Uterus (tissue), 4 donors: Measurements from ENCODE around the gene GPR55. TPM values are rescaled to one million over a fixed set of nuclear protein-coding genes. Genes with fewer than 3 reads are reported as not detected.
A peak's percentile ranks its signal among the peaks of the same experiment; 100 is the strongest.
"Not testable (repeated sequence)": the region's sequence is repeated elsewhere in the genome, so short reads cannot be mapped to it uniquely, and the experiment has no call there.

ENCODE experiments used
- DNase-seq, 2 donors: peaks; one replicate each; pipeline ENCODE4 v3.0.0-alpha.2; 2019 to 2020
- H3K27ac ChIP-seq, 2 donors: fragments of 200-600 bp; sonication (generic); 1 replicate in 1 of 2; 2 replicates in 1 of 2; pipeline ENCODE4 v1.5.1; 2016 to 2018
- H3K27me3 ChIP-seq, 2 donors: fragments of 200-600 bp; sonication (generic); one replicate each; pipeline ENCODE4 v1.5.1; 2018 to 2019; ENCODE audit warnings: control low read depth in 1 of 2
- H3K36me3 ChIP-seq, 2 donors: fragments of 200-600 bp; sonication (generic); one replicate each; pipeline ENCODE4 v1.5.1; 2019; ENCODE audit warnings: control low read depth in 1 of 2
- H3K4me1 ChIP-seq, 2 donors: fragments of 200-600 bp; sonication (generic); one replicate each; pipeline ENCODE4 v1.5.1; 2018 to 2019; ENCODE audit warnings: control low read depth in 1 of 2
- H3K4me3 ChIP-seq, 2 donors: fragments of 200-600 bp; sonication (generic); 1 replicate in 1 of 2; 2 replicates in 1 of 2; pipeline ENCODE4 v1.5.1; 2018 to 2019; ENCODE audit warnings: mild to moderate bottlenecking in 1 of 2
- H3K9me3 ChIP-seq, 2 donors: fragments of 200-600 bp; sonication (generic); one replicate each; pipeline ENCODE4 v1.5.1; 2019; ENCODE audit warnings: control low read depth in 1 of 2
- CTCF ChIP-seq, 4 experiments: fragments of 200-600 bp in 2 of 4; fragments of 450-650 bp in 2 of 4; sonication (generic) in 2 of 4; IDR thresholded peaks; one replicate each; pipeline ENCODE4 v1.5.1; 2016 to 2019; ENCODE audit warnings: antibody characterized with exemption in 4 of 4, mild to moderate bottlenecking in 2 of 4, moderate library complexity in 1 of 4
- POLR2A ChIP-seq, 2 donors: fragments of 450-650 bp; IDR thresholded peaks; one replicate each; pipeline ENCODE4 v1.6.1; 2016; ENCODE audit warnings: antibody characterized with exemption in 2 of 2, mild to moderate bottlenecking in 1 of 2, moderate library complexity in 1 of 2
- intact Hi-C: fragments of 100-400 bp; cut with DNase I; formaldehyde crosslinking; loops from one replicate; pipeline ENCODE4 v1.15.1; 2023; ENCODE audit warnings: low total_unique reads
- total RNA-seq, 4 donors: library from RNA; depleted of rRNA in 3 of 4; stranded (reverse); fragments of >200 nt in 3 of 4; gene quantifications; one replicate each; pipeline versions ENCODE4 v1.1.0 to v1.2.4, GENCODE V29; 2014 to 2023
- donor health status: DM: yes; HTN: yes; CAD: no.

GPR55 gene
- total RNA-seq, 4 donors from 2014 or later: not detected

GRCh38 chr2:230968921-230969658 lies 44.0 kb upstream of the GPR55 start:
- Histone ChIP-seq H3K4me1 (no peaks in the 10 kb centered on the region), H3K27ac (no peak overlapping the region), H3K36me3 (no peaks in the 10 kb centered on the region), H3K9me3 (no peaks in the 10 kb centered on the region), H3K27me3 (no peaks in the 10 kb centered on the region), H3K4me3 (peak overlapping the region in 1 of 2 donors; percentile 14)
- TF ChIP-seq CTCF (IDR thresholded peaks at IDR 0.05) (no peak), POLR2A (IDR thresholded peaks at IDR 0.05) (no peak)
- no peak for DNase-seq
- intact Hi-C loops: no loop called here

- H3K27me3 ChIP-seq, H3K36me3 ChIP-seq, DNase-seq, H3K27ac ChIP-seq, H3K4me3 ChIP-seq, H3K4me1 ChIP-seq, intact Hi-C loops, H3K9me3 ChIP-seq: not testable (repeated sequence)
Measured at GRCh38 chr2:230968314-230968713, 43.3 kb upstream of the GPR55 start.

- intact Hi-C loops: no loop called here
- H3K4me3 ChIP-seq: no peak overlapping the region
Measured at GRCh38 chr2:230967113-230967512, 42.1 kb upstream of the GPR55 start.

GRCh38 chr2:230964136-230964730 lies 39.2 kb upstream of the GPR55 start:
- Histone ChIP-seq H3K27me3 (no peaks in the 10 kb centered on the region), H3K36me3 (no peaks in the 10 kb centered on the region), H3K4me1 (no peaks in the 10 kb centered on the region), H3K4me3 (no peak overlapping the region), H3K27ac (no peak overlapping the region), H3K9me3 (no peaks in the 10 kb centered on the region)
- intact Hi-C loops: no loop called here
- DNase-seq: no peak
- TF ChIP-seq POLR2A (IDR thresholded peaks at IDR 0.05) (no peak), CTCF (IDR thresholded peaks at IDR 0.05) (no peak)

More at GRCh38 chr2:230967113-230967512, 42.1 kb upstream of the GPR55 start:
- no peak overlapping the region for H3K27ac ChIP-seq
- TF ChIP-seq CTCF (IDR thresholded peaks at IDR 0.05) (no peak), POLR2A (IDR thresholded peaks at IDR 0.05) (no peak)
- H3K36me3 ChIP-seq: no peaks in the 10 kb centered on the region
- no peaks in the 10 kb centered on the region for H3K4me1 ChIP-seq
- H3K9me3 ChIP-seq: no peaks in the 10 kb centered on the region
- H3K27me3 ChIP-seq: no peaks in the 10 kb centered on the region
- DNase-seq: no peak

GRCh38 chr2:230961091-230961491 lies 36.0 kb upstream of the GPR55 start:
- no peak overlapping the region for H3K27ac ChIP-seq

More at GRCh38 chr2:230961091-230961491, 36.0 kb upstream of the GPR55 start:
- TF ChIP-seq POLR2A (IDR thresholded peaks at IDR 0.05) (no peak), CTCF (IDR thresholded peaks at IDR 0.05) (no peak)
- H3K36me3 ChIP-seq: no peaks in the 10 kb centered on the region
- no peaks in the 10 kb centered on the region for H3K4me1 ChIP-seq
- intact Hi-C loops: no loop called here
- no peaks in the 10 kb centered on the region for H3K9me3 ChIP-seq
- H3K4me3 ChIP-seq: no peak overlapping the region
- no peaks in the 10 kb centered on the region for H3K27me3 ChIP-seq
- no peak for DNase-seq
